ENCODE results near the gene GLB1L2.

Gene GLB1L2

GRCh38 chr11:134385774-134386565, 54.2 kb downstream of the GLB1L2 start:
- DNase-seq (ENCODE audit: low read depth), result no peak

- no peak for DNase-seq (ENCODE audit: low read depth)
Measured at GRCh38 chr11:134386945-134387344, 55.2 kb downstream of the GLB1L2 start.

- no peak for DNase-seq (ENCODE audit: low read depth)
Measured at GRCh38 chr11:134387501-134387900, 55.7 kb downstream of the GLB1L2 start.

GRCh38 chr11:134388590-134388989, 56.8 kb downstream of the GLB1L2 start:
- no peak for DNase-seq (ENCODE audit: low read depth)

GRCh38 chr11:134389464-134390180, 57.8 kb downstream of the GLB1L2 start:
- no peak for DNase-seq (ENCODE audit: low read depth)

GRCh38 chr11:134390706-134391569, 59.1 kb downstream of the GLB1L2 start:
- no peak for DNase-seq (ENCODE audit: low read depth)

GRCh38 chr11:134391656-134392055, 59.9 kb downstream of the GLB1L2 start:
- DNase-seq (ENCODE audit: low read depth), result no peak

GRCh38 chr11:134392953-134393615, 61.3 kb downstream of the GLB1L2 start:
- DNase-seq (ENCODE audit: low read depth), result no peak

- no peak for DNase-seq (ENCODE audit: low read depth)
Measured at GRCh38 chr11:134393638-134394037, 61.9 kb downstream of the GLB1L2 start.

- DNase-seq (ENCODE audit: low read depth), result no peak
Measured at GRCh38 chr11:134394311-134394710, 62.5 kb downstream of the GLB1L2 start.

GRCh38 chr11:134395002-134395401, 63.2 kb downstream of the GLB1L2 start:
- no peak for DNase-seq (ENCODE audit: low read depth)

GRCh38 chr11:134397304-134398078, 65.7 kb downstream of the GLB1L2 start:
- no peak for DNase-seq (ENCODE audit: low read depth)

- no peak for DNase-seq (ENCODE audit: low read depth)
Measured at GRCh38 chr11:134398079-134398444, 66.3 kb downstream of the GLB1L2 start.

- DNase-seq (ENCODE audit: low read depth), result no peak
Measured at GRCh38 chr11:134398644-134399292, 67.0 kb downstream of the GLB1L2 start.

GRCh38 chr11:134399293-134399654, 67.5 kb downstream of the GLB1L2 start:
- no peak for DNase-seq (ENCODE audit: low read depth)

GRCh38 chr11:134399996-134400395, 68.2 kb downstream of the GLB1L2 start:
- DNase-seq (ENCODE audit: low read depth), result no peak

GRCh38 chr11:134401825-134402809, 70.3 kb downstream of the GLB1L2 start:
- no peak for DNase-seq (ENCODE audit: low read depth)

GRCh38 chr11:134402910-134403309, 71.1 kb downstream of the GLB1L2 start:
- no peak for DNase-seq (ENCODE audit: low read depth)

- no peak for DNase-seq (ENCODE audit: low read depth)
Measured at GRCh38 chr11:134404575-134405341, 73.0 kb downstream of the GLB1L2 start.

Data from activated T-cell treated with anti-CD3 and anti-CD28 coated beads for 48 hours (primary cell).